Endothelial cell of umbilical vein (primary cell): ENCODE measurements around the gene TNRC6A. TPM values are rescaled to one million over a fixed set of nuclear protein-coding genes. Genes with fewer than 3 reads are reported as not detected.
A peak's percentile ranks its signal among the peaks of the same experiment; 100 is the strongest.

Experiments
- BruUV-seq: library from RNA; stranded (reverse); fragments of 400-500 nt; replicated peaks from 2 replicates; lab custom pipeline; 2021; lab: Mats Ljungman, UMichigan
- CTCF ChIA-PET: fragments of 300-600, 350-600 bp; sonication (Branson Sonifier 250); formaldehyde crosslinking; loops from one replicate; lab custom pipeline; 2021; ENCODE audit warnings: antibody characterized with exemption, inconsistent platforms; lab: Charles Lee
- POLR2A ChIA-PET: fragments of 300-600, 350-600 bp; sonication (Branson Sonifier 250); formaldehyde crosslinking; loops from one replicate; lab custom pipeline; 2021; ENCODE audit warnings: antibody characterized with exemption, inconsistent platforms; lab: Charles Lee
- DNase-seq: peaks from one replicate; pipeline ENCODE4 v3.0.0-alpha.2; 2011; ENCODE audit warnings: low read depth, low spot score
- FAIRE-seq: peaks from 2 replicates; lab custom pipeline; 2011; peaks lifted over from hg19 to GRCh38; lab: Jason Lieb, UNC
- H2AFZ ChIP-seq: 2 replicates; pipeline ENCODE4 v1.6.0; 2012; ENCODE audit warnings: low read depth, low read length, control low read depth, inconsistent platforms
- H3K27ac ChIP-seq: 2 replicates; pipeline ENCODE4 v1.5.1; 2011; ENCODE audit warnings: low read depth, mild to moderate bottlenecking, control low read depth, low read length, moderate library complexity; ENCODE audit not compliant: insufficient read depth
- H3K27me3 ChIP-seq, 2 experiments: 2 replicates each; pipeline versions ENCODE4 v1.6.0 to v1.6.1; 2011; ENCODE audit warnings: low read length in 2 of 2, mixed read lengths in 1 of 2; ENCODE audit not compliant: control insufficient read depth in 2 of 2, insufficient read depth in 2 of 2
- H3K36me3 ChIP-seq, 2 experiments: 2 replicates in 1 of 2; 3 replicates in 1 of 2; pipeline ENCODE4 v1.5.1; 2011; ENCODE audit warnings: low read length in 2 of 2, mild to moderate bottlenecking in 1 of 2, moderate library complexity in 1 of 2; ENCODE audit not compliant: control insufficient read depth in 2 of 2, insufficient read depth in 2 of 2; ENCODE audit errors: extremely low read depth in 1 of 2
- H3K4me1 ChIP-seq: 3 replicates; pipeline ENCODE4 v1.5.1; 2011; ENCODE audit warnings: mild to moderate bottlenecking, low read length; ENCODE audit not compliant: control insufficient read depth, insufficient read depth; ENCODE audit errors: extremely low read depth
- H3K4me2 ChIP-seq: 2 replicates; pipeline ENCODE4 v1.6.1; 2011; ENCODE audit warnings: low read length, control low read depth, mixed read lengths; ENCODE audit not compliant: insufficient read depth
- H3K4me3 ChIP-seq, 3 experiments: fragments of 200-600 bp in 1 of 3; sonication (generic), shearing (Covaris generic) in 1 of 3; replicated peaks in 1 of 3; 2 replicates each; pipeline ENCODE4 v1.5.1; 2011 to 2016; ENCODE audit warnings: control low read depth in 3 of 3, low read length in 3 of 3, mild to moderate bottlenecking in 2 of 3, inconsistent platforms in 1 of 3, low read depth in 1 of 3, moderate library complexity in 1 of 3; ENCODE audit not compliant: insufficient read depth in 1 of 3
- H3K79me2 ChIP-seq: 2 replicates; pipeline ENCODE4 v1.6.0; 2012; ENCODE audit warnings: low read length, inconsistent platforms; ENCODE audit not compliant: control insufficient read depth, insufficient read depth
- H3K9ac ChIP-seq: replicated peaks from 2 replicates; pipeline ENCODE3; 2011; ENCODE audit warnings: low read length, control low read depth; ENCODE audit not compliant: insufficient read depth; ENCODE audit errors: extremely low read depth
- H3K9me1 ChIP-seq: replicated peaks from 3 replicates; pipeline ENCODE4 v1.6.0; 2011; ENCODE audit warnings: mild to moderate bottlenecking, low read length; ENCODE audit not compliant: control insufficient read depth, insufficient read depth; ENCODE audit errors: extremely low read depth
- H3K9me3 ChIP-seq: replicated peaks from 2 replicates; pipeline ENCODE4 v1.5.1; 2012; ENCODE audit warnings: low read length, inconsistent platforms; ENCODE audit not compliant: control insufficient read depth, insufficient read depth
- H4K20me1 ChIP-seq: replicated peaks from 2 replicates; pipeline ENCODE3; 2011; ENCODE audit warnings: mild to moderate bottlenecking, low read length; ENCODE audit not compliant: control insufficient read depth, insufficient read depth; ENCODE audit errors: extremely low read depth
- CTCF ChIP-seq, 2 donors: IDR thresholded peaks; 1 replicate in 1 of 2; 2 replicates in 1 of 2; pipeline ENCODE4 v1.5.1; 2011; ENCODE audit warnings: low read length in 2 of 2, mild to moderate bottlenecking in 2 of 2, moderate library complexity in 2 of 2, control low read depth in 1 of 2, inconsistent platforms in 1 of 2, low read depth in 1 of 2; ENCODE audit not compliant: insufficient read depth in 1 of 2; ENCODE audit errors: extremely low read depth in 1 of 2
- EZH2 ChIP-seq: IDR thresholded peaks from 2 replicates; pipeline ENCODE4 v1.6.1; 2012; ENCODE audit warnings: borderline replicate concordance, low read depth, mild to moderate bottlenecking, moderate library complexity, low read length, inconsistent platforms; ENCODE audit not compliant: severe bottlenecking
- FOS ChIP-seq: IDR thresholded peaks from 2 replicates; pipeline ENCODE4 v1.6.1; 2011; ENCODE audit warnings: mild to moderate bottlenecking, low read length, moderate library complexity, borderline replicate concordance; ENCODE audit not compliant: insufficient read depth
- GATA2 ChIP-seq: IDR thresholded peaks from 2 replicates; pipeline ENCODE4 v1.7.0; 2011; ENCODE audit warnings: low read depth, mild to moderate bottlenecking, moderate library complexity, mixed read lengths, low read length; ENCODE audit not compliant: insufficient read length, insufficient read depth
- JUN ChIP-seq: IDR thresholded peaks from 2 replicates; pipeline ENCODE4 v1.6.1; 2011; ENCODE audit warnings: borderline replicate concordance, low read depth; ENCODE audit not compliant: insufficient read length, insufficient read depth
- MAX ChIP-seq: IDR thresholded peaks from 2 replicates; pipeline ENCODE4 v1.6.1; 2011; ENCODE audit not compliant: insufficient read depth, insufficient read length
- POLR2AphosphoS5 ChIP-seq: IDR thresholded peaks from 2 replicates; pipeline ENCODE4 v1.6.1; 2012; ENCODE audit warnings: low read depth, mild to moderate bottlenecking, control low read depth, low read length, moderate library complexity; ENCODE audit not compliant: insufficient read depth
- dilution Hi-C: fragments of 300-500 bp; cut with MboI; formaldehyde crosslinking; loops from one replicate; pipeline ENCODE4 v1.15.0; 2019; ENCODE audit warnings: low sequenced_read_pairs; ENCODE audit not compliant: extremely low pct_ligation_motif_present
- intact Hi-C: fragments of 100-400 bp; cut with micrococcal nuclease; formaldehyde crosslinking; loops from one replicate; pipeline ENCODE4 v1.10.0; 2022
- polyA plus RNA-seq, 4 experiments: library from polyadenylated mRNA; depleted of rRNA in 3 of 4; stranded (reverse) in 3 of 4; unstranded in 1 of 4; fragments of >200 nt; gene quantifications; 2 replicates each; pipeline versions ENCODE4 v1.2.1 to v1.2.3, GENCODE V29; 2011 to 2012; ENCODE audit warnings: missing spikeins in 1 of 4
- total RNA-seq: library from RNA; stranded (reverse); gene quantifications from 2 replicates; pipeline ENCODE4 v1.2.3, GENCODE V29; 2021

Gene TNRC6A
- total and polyA plus RNA-seq, 2 donors (not counting 3 experiments of a cell fraction or from before 2014, with no cell fraction given): 39.3 to 74.5 TPM

- Histone ChIP-seq H3K79me2 (peaks cover 69% of the 10 kb centered on the region), H3K4me1 (peaks cover 33% of the 10 kb centered on the region), H3K9me1 (peaks cover 3% of the 10 kb centered on the region), H4K20me1 (no peaks in the 10 kb centered on the region), H3K9me3 (no peaks in the 10 kb centered on the region), H3K9ac (no peak overlapping the region), H3K4me3 (peak overlapping the region in 1 of 3 experiments; percentile 96), H3K36me3 (peaks cover 2 to 3% of the 10 kb centered on the region in 2 experiments), H3K27me3 (no peaks in the 10 kb centered on the region), H2AFZ (no peak overlapping the region), H3K27ac (no peak overlapping the region), H3K4me2 (peak overlapping the region; percentile 90)
- no TSS peak for BruUV-seq
- FAIRE-seq (no peak), DNase-seq (peak; percentile 36)
- CTCF ChIA-PET: interaction anchor here (1.1 kb wide), 1 partner anchor 44 kb away, joined by 3 read pairs; no protein-coding TSS in a partner anchor
- intact Hi-C loops (loop anchor here (5.0 kb wide), 1 partner anchor 65 kb away; no protein-coding TSS in a partner anchor), dilution Hi-C loops (no loop called here)
- TF ChIP-seq EZH2: no peak
- TF ChIP-seq FOS: no peak
- no peak for TF ChIP-seq POLR2AphosphoS5
- TF ChIP-seq CTCF (IDR thresholded peaks at IDR 0.05; ENCODE audit: extremely low read depth in 1 of 2, insufficient read depth in 1 of 2, low read depth in 1 of 2, low read length in 2 of 2): no peak
- TF ChIP-seq GATA2: no peak
- TF ChIP-seq MAX: no peak
- no peak for TF ChIP-seq JUN
- POLR2A ChIA-PET: no interaction called here
Observed at GRCh38 chr16:24731722-24732419, 2.4 kb downstream of the TNRC6A start.
